ENCODE data around the gene EXOC3L4.

EXOC3L4 gene

GRCh38 chr14:103091041-103091882 lies 3.3 kb upstream of the EXOC3L4 start:
- DNase-seq (ENCODE audit: low spot score), result no peak

- no peak for DNase-seq (ENCODE audit: low spot score)
Observed at GRCh38 chr14:103091883-103092222, 2.7 kb upstream of the EXOC3L4 start.

GRCh38 chr14:103093856-103094405 lies 594 bp upstream of the EXOC3L4 start:
- no peak for DNase-seq (ENCODE audit: low spot score)

GRCh38 chr14:103095210-103095778 lies 769 bp downstream of the EXOC3L4 start:
- DNase-seq (ENCODE audit: low spot score), result no peak

GRCh38 chr14:103096387-103096786 lies 1.9 kb downstream of the EXOC3L4 start:
- DNase-seq (ENCODE audit: low spot score), result no peak

GRCh38 chr14:103097244-103097993 lies 2.9 kb downstream of the EXOC3L4 start:
- DNase-seq (ENCODE audit: low spot score), result no peak

GRCh38 chr14:103097994-103098957 lies 3.8 kb downstream of the EXOC3L4 start:
- DNase-seq (ENCODE audit: low spot score), result no peak

- no peak for DNase-seq (ENCODE audit: low spot score)
Observed at GRCh38 chr14:103099081-103099732, 4.7 kb downstream of the EXOC3L4 start.

GRCh38 chr14:103099733-103100280 lies 5.3 kb downstream of the EXOC3L4 start:
- no peak for DNase-seq (ENCODE audit: low spot score)

- no peak for DNase-seq (ENCODE audit: low spot score)
Observed at GRCh38 chr14:103100281-103101121, 6.0 kb downstream of the EXOC3L4 start.

GRCh38 chr14:103101257-103101962 lies 6.9 kb downstream of the EXOC3L4 start:
- DNase-seq (ENCODE audit: low spot score), result no peak

GRCh38 chr14:103101963-103102688 lies 7.6 kb downstream of the EXOC3L4 start:
- peak; percentile 48 for DNase-seq (ENCODE audit: low spot score)

GRCh38 chr14:103102689-103103260 lies 8.2 kb downstream of the EXOC3L4 start:
- no peak for DNase-seq (ENCODE audit: low spot score)

- peak; percentile 63 for DNase-seq (ENCODE audit: low spot score)
Observed at GRCh38 chr14:103103461-103104388, 9.2 kb downstream of the EXOC3L4 start.

- DNase-seq (ENCODE audit: low spot score), result no peak
Observed at GRCh38 chr14:103104389-103104653, 9.8 kb downstream of the EXOC3L4 start.

GRCh38 chr14:103104654-103105452 lies 10.3 kb downstream of the EXOC3L4 start:
- DNase-seq (ENCODE audit: low spot score), result no peak
